OCI-LY3 (cell line): Measurements from ENCODE around the gene PSG3.
"Not testable (repeated sequence)": the region's sequence is repeated elsewhere in the genome, so short reads cannot be mapped to it uniquely, and the experiment has no call there.

ENCODE experiments used
- EZH2phosphoT487 ChIP-seq: fragments of 200-600 bp; shearing (Covaris generic); IDR thresholded peaks from 2 replicates; pipeline ENCODE4 v1.6.1; 2018; ENCODE audit warnings: antibody characterized with exemption, mixed run types, low read depth
- TF ChIP-seq, protein P1 (sequence below): fragments of 200-600, 300-600 bp; sonication (generic); IDR thresholded peaks from 2 replicates; pipeline ENCODE4 v1.5.1; 2014; ENCODE audit warnings: antibody characterized with exemption, low read length, low read depth

DNA sequence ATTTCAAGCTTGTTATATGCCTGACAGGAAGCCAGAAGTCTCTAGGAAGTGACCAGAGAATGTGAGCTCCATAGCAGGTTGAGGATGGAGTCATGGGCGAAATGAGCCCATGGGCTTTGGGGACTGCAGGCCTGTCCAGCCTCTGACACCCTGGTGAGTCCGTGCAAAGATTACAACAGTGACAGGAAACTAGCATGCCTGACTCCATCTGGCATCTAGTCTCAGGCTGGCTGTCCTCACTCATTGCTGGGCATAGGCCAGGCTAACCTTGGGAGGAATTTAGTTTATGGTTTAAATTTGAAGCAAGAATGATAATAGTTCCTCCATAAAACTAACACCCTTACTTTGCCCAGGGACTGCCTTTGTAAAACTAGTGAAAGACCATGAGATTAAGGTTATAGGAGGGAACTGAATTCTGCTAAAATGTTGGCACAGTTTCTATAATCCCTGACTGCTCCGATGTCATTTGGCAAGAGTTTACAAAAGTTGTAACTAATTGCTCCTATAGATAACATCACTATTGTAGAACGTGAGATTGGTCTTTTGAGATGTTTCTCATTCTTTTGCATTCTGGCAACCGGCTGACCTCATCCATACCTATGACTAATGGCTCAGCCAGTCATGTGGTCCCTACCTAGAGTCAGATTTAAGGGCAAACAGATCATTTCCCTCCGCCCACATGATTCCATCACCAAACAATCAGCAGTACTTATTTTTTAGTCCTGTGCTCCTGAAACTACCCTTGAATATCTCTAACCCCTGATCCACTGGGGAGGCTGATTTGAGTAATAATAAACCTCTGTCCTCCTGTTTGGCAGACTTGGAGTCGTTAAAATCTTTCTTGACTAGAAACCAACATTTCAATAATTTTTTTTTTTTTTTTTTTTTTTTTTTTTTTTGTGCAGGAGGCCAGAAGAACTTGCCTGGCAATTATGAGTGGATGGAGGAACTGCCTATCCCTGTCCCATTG is 21.0 kb upstream of the PSG3 start:
- TF ChIP-seq, protein P1, sequence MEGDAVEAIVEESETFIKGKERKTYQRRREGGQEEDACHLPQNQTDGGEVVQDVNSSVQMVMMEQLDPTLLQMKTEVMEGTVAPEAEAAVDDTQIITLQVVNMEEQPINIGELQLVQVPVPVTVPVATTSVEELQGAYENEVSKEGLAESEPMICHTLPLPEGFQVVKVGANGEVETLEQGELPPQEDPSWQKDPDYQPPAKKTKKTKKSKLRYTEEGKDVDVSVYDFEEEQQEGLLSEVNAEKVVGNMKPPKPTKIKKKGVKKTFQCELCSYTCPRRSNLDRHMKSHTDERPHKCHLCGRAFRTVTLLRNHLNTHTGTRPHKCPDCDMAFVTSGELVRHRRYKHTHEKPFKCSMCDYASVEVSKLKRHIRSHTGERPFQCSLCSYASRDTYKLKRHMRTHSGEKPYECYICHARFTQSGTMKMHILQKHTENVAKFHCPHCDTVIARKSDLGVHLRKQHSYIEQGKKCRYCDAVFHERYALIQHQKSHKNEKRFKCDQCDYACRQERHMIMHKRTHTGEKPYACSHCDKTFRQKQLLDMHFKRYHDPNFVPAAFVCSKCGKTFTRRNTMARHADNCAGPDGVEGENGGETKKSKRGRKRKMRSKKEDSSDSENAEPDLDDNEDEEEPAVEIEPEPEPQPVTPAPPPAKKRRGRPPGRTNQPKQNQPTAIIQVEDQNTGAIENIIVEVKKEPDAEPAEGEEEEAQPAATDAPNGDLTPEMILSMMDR = not testable (repeated sequence)
- TF ChIP-seq EZH2phosphoT487 = not testable (repeated sequence)
